GM23248 (cell line): ENCODE results near the gene CPS1. TPM values are rescaled to one million over a fixed set of nuclear protein-coding genes. Genes with fewer than 3 reads are reported as not detected.

Experiments
- DNase-seq: peaks from one replicate; pipeline ENCODE4 v3.0.0-alpha.2; 2015
- H2AFZ ChIP-seq: fragments of 200-600 bp; sonication (generic); 2 replicates; pipeline ENCODE4 v1.6.1; 2016; ENCODE audit warnings: antibody characterized with exemption
- H3F3A ChIP-seq: fragments of 200-600 bp; sonication (generic); 2 replicates; pipeline ENCODE4 v1.6.1; 2016; ENCODE audit warnings: mild to moderate bottlenecking, antibody characterized with exemption, mixed run types; ENCODE audit not compliant: insufficient read depth
- H3K27ac ChIP-seq: fragments of 200-600 bp; sonication (generic); 2 replicates; pipeline ENCODE4 v1.5.1; 2016; ENCODE audit warnings: mild to moderate bottlenecking
- H3K27me3 ChIP-seq: fragments of 200-600 bp; sonication (generic); replicated peaks from 2 replicates; pipeline ENCODE4 v1.6.1; 2016; ENCODE audit warnings: mild to moderate bottlenecking; ENCODE audit not compliant: insufficient read depth
- H3K36me3 ChIP-seq: fragments of 200-600 bp; sonication (generic); 2 replicates; pipeline ENCODE4 v1.6.1; 2016; ENCODE audit warnings: low read depth, mild to moderate bottlenecking
- H3K4me1 ChIP-seq: fragments of 200-600 bp; sonication (generic); 2 replicates; pipeline ENCODE4 v1.6.1; 2016; ENCODE audit warnings: mild to moderate bottlenecking; ENCODE audit not compliant: insufficient read depth
- H3K4me2 ChIP-seq: fragments of 200-600 bp; sonication (generic); one replicate; pipeline ENCODE4 v1.6.1; 2016; ENCODE audit warnings: mild to moderate bottlenecking; ENCODE audit not compliant: unreplicated experiment
- H3K4me3 ChIP-seq: fragments of 200-600 bp; sonication (generic); 2 replicates; pipeline ENCODE4 v1.5.1; 2016; ENCODE audit warnings: mild to moderate bottlenecking
- H3K79me2 ChIP-seq: fragments of 200-600 bp; sonication (generic); 2 replicates; pipeline ENCODE4 v1.6.1; 2016; ENCODE audit warnings: mild to moderate bottlenecking; ENCODE audit not compliant: insufficient read depth
- H3K9ac ChIP-seq: fragments of 200-600 bp; sonication (generic); 2 replicates; pipeline ENCODE4 v1.6.1; 2016; ENCODE audit warnings: mild to moderate bottlenecking
- H3K9me2 ChIP-seq: fragments of 200-600 bp; sonication (generic); 2 replicates; pipeline ENCODE4 v1.6.1; 2016; ENCODE audit warnings: mixed run types, mild to moderate bottlenecking, moderate library complexity; ENCODE audit not compliant: insufficient read depth
- H3K9me3 ChIP-seq: fragments of 200-600 bp; sonication (generic); one replicate; pipeline ENCODE4 v1.6.1; 2017; ENCODE audit warnings: low read depth
- H4K20me1 ChIP-seq: fragments of 200-600 bp; sonication (generic); 2 replicates; pipeline ENCODE4 v1.6.0; 2016; ENCODE audit not compliant: insufficient read depth
- EZH2 ChIP-seq: fragments of 200-600 bp; sonication (generic); IDR thresholded peaks from 2 replicates; pipeline ENCODE4 v1.6.1; 2018; ENCODE audit warnings: antibody characterized with exemption, mild to moderate bottlenecking; ENCODE audit not compliant: insufficient read depth, poor library complexity, severe bottlenecking
- EZH2phosphoT487 ChIP-seq: fragments of 200-600 bp; sonication (generic); IDR thresholded peaks from 2 replicates; pipeline ENCODE4 v1.6.1; 2018; ENCODE audit warnings: antibody characterized with exemption, moderate library complexity, mild to moderate bottlenecking, low read depth; ENCODE audit not compliant: insufficient read depth
- WGBS, 2 experiments: methylation state at CpG; one replicate each; pipeline ENCODE4 v1.1.6; 2015 to 2017; ENCODE audit warnings: low lambda C conversion rate in 2 of 2, low coverage in 1 of 2; ENCODE audit errors: missing lambda C conversion rate in 2 of 2; 5-methylcytosine and 5-hydroxymethylcytosine counted together
- in situ Hi-C: fragments of 300-500 bp; cut with MboI; formaldehyde crosslinking; loops from 2 replicates; pipeline ENCODE4 v1.15.0; 2020
- polyA plus RNA-seq: library from polyadenylated mRNA; unstranded; fragments of >200 nt; fragmentation: Nextera tagmentation; extraction: Ambion mirVana; gene quantifications from 2 replicates; pipeline ENCODE4 v1.2.1, GENCODE V29; 2016
- total RNA-seq: library from RNA; depleted of rRNA; stranded (reverse); fragments of >200 nt; shearing (Covaris generic); gene quantifications from 2 replicates; pipeline ENCODE4 v1.2.3, GENCODE V29; 2014

Gene CPS1
- total and polyA plus RNA-seq, 2 experiments from 2014 or later: 2.1 to 4.9 TPM

DNA sequence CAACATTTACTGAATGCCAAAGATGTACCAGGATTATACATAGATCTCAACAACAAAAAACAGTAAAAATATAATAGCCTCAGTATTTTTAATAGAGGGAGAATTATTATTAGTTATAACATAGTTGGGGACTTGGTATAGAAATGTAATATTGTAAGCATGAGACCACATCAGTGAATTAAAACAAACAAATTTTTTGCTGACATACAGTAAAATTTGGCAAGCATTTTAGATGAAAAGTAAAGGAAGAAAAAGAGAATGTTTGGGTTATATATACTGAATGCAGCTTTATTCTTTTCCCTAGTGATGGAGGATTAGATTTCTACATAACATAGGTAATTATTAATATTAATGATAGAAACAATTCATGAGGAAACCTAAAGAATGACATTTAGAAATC is 10.9 kb downstream of the CPS1 start:
- H3K4me2 ChIP-seq: no peak overlapping the region
- H3K79me2 ChIP-seq: no peaks in the 10 kb centered on the region
- DNase-seq: no peak
- H3K27ac ChIP-seq: no peak overlapping the region
- H2AFZ ChIP-seq: no peak overlapping the region
- no peaks in the 10 kb centered on the region for H3K27me3 ChIP-seq
- in situ Hi-C loops: no loop called here
- H3K9me3 ChIP-seq: no peaks in the 10 kb centered on the region
- no peaks in the 10 kb centered on the region for H4K20me1 ChIP-seq
- H3K36me3 ChIP-seq: no peaks in the 10 kb centered on the region
- TF ChIP-seq EZH2 (no peak), EZH2phosphoT487 (no peak)
- H3K9ac ChIP-seq: no peak overlapping the region
- H3K4me1 ChIP-seq: no peaks in the 10 kb centered on the region
- H3K4me3 ChIP-seq: no peak overlapping the region
- H3K9me2 ChIP-seq: no peaks in the 10 kb centered on the region
- H3F3A ChIP-seq: no peaks in the 10 kb centered on the region

GRCh38 chr2:210568108-210568507 is 11.7 kb downstream of the CPS1 start:
- Histone ChIP-seq H3K9me3 (no peaks in the 10 kb centered on the region), H3K4me3 (no peak overlapping the region), H3K4me1 (no peaks in the 10 kb centered on the region), H3K4me2 (no peak overlapping the region), H3K9ac (no peak overlapping the region), H3F3A (no peaks in the 10 kb centered on the region), H4K20me1 (no peaks in the 10 kb centered on the region), H2AFZ (no peak overlapping the region), H3K9me2 (no peaks in the 10 kb centered on the region), H3K27me3 (no peaks in the 10 kb centered on the region), H3K36me3 (no peaks in the 10 kb centered on the region), H3K27ac (no peak overlapping the region), H3K79me2 (no peaks in the 10 kb centered on the region)
- in situ Hi-C loops: no loop called here
- TF ChIP-seq EZH2: no peak
- no peak for TF ChIP-seq EZH2phosphoT487
- DNase-seq: no peak
- 32 to 52% methylated on average over 2 of the region's 2 CpGs for WGBS, 2 experiments

GRCh38 chr2:210577263-210578071 is 21.1 kb downstream of the CPS1 start:
- TF ChIP-seq EZH2phosphoT487 (no peak), EZH2 (no peak)
- H3F3A ChIP-seq: no peaks in the 10 kb centered on the region
- DNase-seq: peak; percentile 70
- H3K79me2 ChIP-seq: no peaks in the 10 kb centered on the region
- no peaks in the 10 kb centered on the region for H3K9me3 ChIP-seq
- H3K4me2 ChIP-seq: no peak overlapping the region
- no peaks in the 10 kb centered on the region for H3K27me3 ChIP-seq
- H3K27ac ChIP-seq: no peak overlapping the region
- WGBS, 2 experiments: 37 to 41% methylated on average over 2 of the region's 2 CpGs
- in situ Hi-C loops: no loop called here
- no peaks in the 10 kb centered on the region for H3K36me3 ChIP-seq
- H3K9me2 ChIP-seq: no peaks in the 10 kb centered on the region
- H4K20me1 ChIP-seq: no peaks in the 10 kb centered on the region
- H2AFZ ChIP-seq: peak overlapping the region; percentile 56
- H3K9ac ChIP-seq: no peak overlapping the region
- no peak overlapping the region for H3K4me3 ChIP-seq
- no peaks in the 10 kb centered on the region for H3K4me1 ChIP-seq

GRCh38 chr2:210584834-210585233 is 28.4 kb downstream of the CPS1 start:
- Histone ChIP-seq H4K20me1 (no peaks in the 10 kb centered on the region), H3K4me1 (0 out of 2 replicates have a peak, but pooled peaks cover 3% of the 10 kb centered on the region), H3K36me3 (no peaks in the 10 kb centered on the region), H3K9ac (no peak overlapping the region), H2AFZ (no peak overlapping the region), H3F3A (no peaks in the 10 kb centered on the region), H3K9me3 (no peaks in the 10 kb centered on the region), H3K4me3 (no peak overlapping the region), H3K27ac (no peak overlapping the region), H3K27me3 (no peaks in the 10 kb centered on the region), H3K9me2 (no peaks in the 10 kb centered on the region), H3K4me2 (no peak overlapping the region), H3K79me2 (no peaks in the 10 kb centered on the region)
- 84 to 85% methylated on average over 2 of the region's 2 CpGs for WGBS, 2 experiments
- TF ChIP-seq EZH2phosphoT487 (no peak), EZH2 (no peak)
- DNase-seq: no peak
- in situ Hi-C loops: no loop called here

- no peaks in the 10 kb centered on the region for H3K79me2 ChIP-seq
- H3K36me3 ChIP-seq: no peaks in the 10 kb centered on the region
- H3K27ac ChIP-seq: no peak overlapping the region
- no peak overlapping the region for H3K4me2 ChIP-seq
- no peak overlapping the region for H2AFZ ChIP-seq
- TF ChIP-seq EZH2: no peak
- TF ChIP-seq EZH2phosphoT487: no peak
- H3K4me3 ChIP-seq: no peak overlapping the region
- H3K9me2 ChIP-seq: no peaks in the 10 kb centered on the region
- H3K4me1 ChIP-seq: 0 out of 2 replicates have a peak, but pooled peaks cover 3% of the 10 kb centered on the region
- no peaks in the 10 kb centered on the region for H4K20me1 ChIP-seq
- in situ Hi-C loops: no loop called here
- H3K27me3 ChIP-seq: no peaks in the 10 kb centered on the region
- H3F3A ChIP-seq: no peaks in the 10 kb centered on the region
- DNase-seq: peak; percentile 19
- no peak overlapping the region for H3K9ac ChIP-seq
- H3K9me3 ChIP-seq: no peaks in the 10 kb centered on the region
These were observed 30.0 kb downstream of the CPS1 start for GRCh38 chr2:210586381-210586780.
